Stimulated activated CD8-positive, alpha-beta memory T cell treated with anti-CD3 and anti-CD28 coated beads, Interleukin-4, amount 100 ng/mL, for 4 hours (primary cell): ENCODE results near the gene NPPC.
A peak's percentile ranks its signal among the peaks of the same experiment; 100 is the strongest.
"Not testable (repeated sequence)": the region's sequence is repeated elsewhere in the genome, so short reads cannot be mapped to it uniquely, and the experiment has no call there.

Experiments
- DNase-seq, 2 donors: peaks; one replicate each; pipeline ENCODE4 v3.0.0-alpha.2; 2020; ENCODE audit warnings: low read depth in 2 of 2, low spot score in 1 of 2

Gene NPPC

GRCh38 chr2:231926180-231926741 is at the start of gene NPPC:
TSS of gene NPPC (minus strand) at chr2:231926396. CDS start at chr2:231926249, 147 bp downstream.
- peak; percentile 14 to 35 for DNase-seq

- no peak for DNase-seq
Measured at GRCh38 chr2:231975001-231975400, 48.8 kb upstream of the NPPC start.

GRCh38 chr2:231970461-231970860 is 44.3 kb upstream of the NPPC start:
- no peak for DNase-seq

- no peak for DNase-seq
Measured at GRCh38 chr2:231968820-231969219, 42.6 kb upstream of the NPPC start.

GRCh38 chr2:231966886-231967285 is 40.7 kb upstream of the NPPC start:
- DNase-seq = no peak

GRCh38 chr2:231965102-231965501 is 38.9 kb upstream of the NPPC start:
- DNase-seq = no peak

GRCh38 chr2:231961349-231962166 is 35.4 kb upstream of the NPPC start, which contains the start of gene DIS3L2:
TSS of gene DIS3L2 (plus strand) at chr2:231961713. CDS start at chr2:232014928, 53,215 bp downstream.
- DNase-seq = peak; percentile 29 to 49

GRCh38 chr2:231960810-231961348 is 34.7 kb upstream of the NPPC start:
- DNase-seq = no peak

GRCh38 chr2:231957913-231958763 is 31.9 kb upstream of the NPPC start:
- DNase-seq = no peak

- no peak for DNase-seq
Measured at GRCh38 chr2:231955758-231956472, 29.7 kb upstream of the NPPC start.

- no peak for DNase-seq
Measured at GRCh38 chr2:231951452-231952035, 25.3 kb upstream of the NPPC start.

- DNase-seq = no peak
Measured at GRCh38 chr2:231947694-231948093, 21.5 kb upstream of the NPPC start.

- not testable (repeated sequence) for DNase-seq
Measured at GRCh38 chr2:231947112-231947511, 20.9 kb upstream of the NPPC start.

- DNase-seq = no peak
Measured at GRCh38 chr2:231946241-231946814, 20.1 kb upstream of the NPPC start.

GRCh38 chr2:231942180-231942579 is 16.0 kb upstream of the NPPC start:
- no peak for DNase-seq

GRCh38 chr2:231941673-231942072 is 15.5 kb upstream of the NPPC start:
- no peak for DNase-seq

- DNase-seq = no peak
Measured at GRCh38 chr2:231940795-231941194, 14.6 kb upstream of the NPPC start.

GRCh38 chr2:231939022-231939421 is 12.8 kb upstream of the NPPC start:
- no peak for DNase-seq

- no peak for DNase-seq
Measured at GRCh38 chr2:231937057-231937456, 10.9 kb upstream of the NPPC start.

GRCh38 chr2:231936491-231936890 is 10.3 kb upstream of the NPPC start:
- no peak for DNase-seq
